NCI-H2029 (cell line): ENCODE results near the gene DLX2.

Source experiments
- DNase-seq: peaks from one replicate; lab custom pipeline; 2025; lab: John Stamatoyannopoulos, UW

The DLX2 gene

DNA sequence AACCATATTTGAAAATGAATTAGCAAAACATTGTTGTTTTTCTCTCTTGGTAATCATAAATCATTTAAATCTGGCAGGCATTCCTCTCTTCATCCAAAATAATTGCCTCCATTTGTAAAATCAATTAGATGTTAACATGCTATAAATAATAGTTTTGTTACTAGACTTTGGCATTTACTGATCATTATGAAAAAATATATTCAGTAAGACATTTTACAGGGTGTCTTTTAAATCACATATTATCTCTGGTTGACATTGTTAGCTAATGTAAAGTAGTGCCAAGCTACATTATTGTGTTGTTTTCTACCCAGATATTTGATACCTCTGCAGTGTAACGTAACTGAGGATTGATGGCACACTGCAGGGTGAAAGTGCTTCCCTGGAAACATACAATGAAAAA lies 49.2 kb downstream of the DLX2 start:
- DNase-seq, result no peak

DNA sequence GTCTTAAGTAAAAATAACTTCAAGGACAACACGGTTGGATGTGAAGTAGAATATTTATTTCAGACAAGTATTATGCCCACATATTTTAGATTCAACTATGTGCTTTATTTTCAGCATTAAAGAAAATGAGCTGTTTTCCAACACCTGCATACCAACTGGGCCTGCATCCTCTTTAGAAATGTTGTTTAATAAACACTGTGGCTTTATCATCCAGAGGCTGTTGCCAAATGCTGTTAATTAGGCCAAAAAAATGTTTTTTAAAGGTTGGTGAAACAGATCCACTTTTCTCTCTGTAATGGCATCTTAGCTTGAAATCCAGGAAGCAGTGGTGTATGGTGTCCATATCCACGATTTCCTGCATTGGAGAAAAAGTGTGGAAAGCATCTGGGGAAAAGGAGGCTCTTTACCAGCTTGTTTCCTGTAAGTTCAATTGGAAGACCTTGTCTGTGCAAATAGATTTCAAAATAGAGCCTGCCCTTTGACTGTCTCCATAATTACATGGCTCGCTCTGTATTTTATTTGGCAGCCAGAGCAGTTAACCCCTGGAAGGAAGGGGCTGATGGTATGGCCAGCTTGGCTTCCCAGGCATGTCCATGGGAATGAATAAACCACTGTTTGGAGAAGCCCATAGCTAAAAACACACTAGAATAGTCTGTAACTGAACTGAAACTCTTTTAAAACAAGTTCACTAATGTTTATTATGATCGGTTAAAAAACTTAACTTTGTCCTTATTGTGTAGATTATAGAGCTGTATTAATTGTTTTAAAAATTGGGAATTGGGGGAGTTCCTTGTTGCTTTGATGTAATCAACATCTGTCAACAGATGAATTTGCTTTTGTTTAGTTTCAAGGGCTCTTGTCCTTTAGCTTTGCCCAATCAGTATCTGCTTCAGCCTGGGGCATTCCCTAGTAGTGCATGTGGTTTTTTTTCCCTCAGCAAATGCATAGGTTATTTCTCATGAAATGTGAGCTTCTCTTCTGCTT lies 50.4 kb downstream of the DLX2 start:
- DNase-seq, result peak; percentile 71

DNA sequence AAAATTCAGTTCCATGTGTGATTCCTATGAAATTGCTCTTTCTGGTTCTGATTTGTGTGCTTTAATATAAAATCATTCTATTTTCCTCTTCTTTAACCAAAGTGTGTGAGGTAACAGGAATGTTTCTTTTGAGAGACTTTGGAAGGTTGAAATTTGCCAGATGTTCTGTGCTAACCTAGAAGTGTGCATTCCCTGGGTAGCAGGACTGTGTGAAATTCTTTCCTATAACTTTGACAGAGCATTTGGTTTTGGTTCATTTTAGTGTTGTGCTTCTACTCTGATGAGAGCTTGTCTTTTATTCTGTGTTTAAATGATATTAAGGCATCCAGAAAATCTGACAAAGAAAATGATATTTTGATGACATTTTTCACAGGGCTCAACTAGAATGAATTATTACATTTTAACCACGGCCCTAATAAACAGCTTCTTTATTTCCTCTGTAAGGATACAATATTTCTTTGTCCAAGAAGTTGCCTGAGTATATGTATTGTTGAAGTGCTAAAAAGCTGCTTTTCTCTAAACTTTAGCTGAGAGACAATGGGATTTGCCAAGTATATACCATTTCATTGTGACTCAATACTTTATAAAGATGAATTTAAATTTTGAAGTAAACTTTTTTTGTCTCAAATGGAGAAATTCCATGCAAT lies 52.1 kb downstream of the DLX2 start:
- DNase-seq, result no peak

DNA sequence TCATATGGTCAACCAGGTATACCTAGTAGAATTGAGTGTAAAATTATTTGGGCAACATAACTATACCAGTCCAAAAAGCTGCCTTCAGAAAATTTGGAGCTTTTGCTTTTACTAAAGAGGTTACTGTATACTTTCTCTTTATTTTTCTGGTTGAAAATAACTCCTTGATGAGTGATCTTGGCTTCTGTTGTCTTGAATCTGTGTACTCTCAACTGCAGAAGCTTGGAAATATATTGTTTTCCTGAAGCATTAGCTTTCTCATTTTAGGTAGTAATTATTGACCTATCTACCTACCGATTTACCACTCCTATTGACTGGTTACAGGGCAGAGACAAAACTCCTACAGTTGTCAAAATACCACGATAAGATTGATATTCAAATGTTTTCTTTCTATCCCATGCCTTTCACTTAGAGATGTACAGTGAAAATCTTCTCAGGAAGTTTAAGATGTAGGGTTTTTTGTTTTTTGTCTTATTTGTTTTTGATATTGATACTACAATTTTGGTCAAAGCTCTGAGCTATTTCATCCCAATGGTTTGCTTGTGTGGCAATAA lies 53.1 kb downstream of the DLX2 start:
- DNase-seq, result no peak
